GM12892 (cell line): Measurements from ENCODE around the gene MRPL33.

ENCODE experiments used
- POLR2A ChIP-seq: IDR thresholded peaks from 2 replicates; pipeline ENCODE4 v1.6.1; 2011; ENCODE audit warnings: low read depth, low read length, control low read depth
- POLR2AphosphoS5 ChIP-seq: IDR thresholded peaks from 2 replicates; pipeline ENCODE4 v1.6.1; 2011; ENCODE audit warnings: low read depth, low read length, control low read depth
- TAF1 ChIP-seq: IDR thresholded peaks from 2 replicates; pipeline ENCODE4 v1.6.1; 2011; ENCODE audit warnings: low read depth, mild to moderate bottlenecking, control low read depth, low read length, borderline replicate concordance

- TF ChIP-seq POLR2A (no peak), POLR2AphosphoS5 (no peak), TAF1 (no peak)
These were observed 25.6 kb downstream of the MRPL33 start for GRCh38 chr2:27796791-27797765.
